Trophoblast cell (in vitro differentiated cells and primary cell): ENCODE data around the gene GPR139.

ENCODE experiments used
- DNase-seq, 2 donors: peaks; one replicate each; pipeline ENCODE4 v3.0.0-alpha.2; 2016
- H2AFZ ChIP-seq: 2 replicates; pipeline ENCODE4 v1.6.1; 2013; ENCODE audit warnings: low read length, moderate library complexity, mild to moderate bottlenecking; ENCODE audit not compliant: insufficient read depth, poor library complexity
- H2AK5ac ChIP-seq: 2 replicates; pipeline ENCODE4 v1.6.1; 2013; ENCODE audit warnings: mild to moderate bottlenecking, low read length
- H2BK120ac ChIP-seq: 2 replicates; pipeline ENCODE4 v1.6.1; 2013; ENCODE audit warnings: low read length, mild to moderate bottlenecking, moderate library complexity; ENCODE audit not compliant: insufficient read depth, poor library complexity
- H2BK12ac ChIP-seq: 2 replicates; pipeline ENCODE4 v1.6.1; 2013; ENCODE audit warnings: mild to moderate bottlenecking, low read length, moderate library complexity
- H2BK5ac ChIP-seq: 2 replicates; pipeline ENCODE4 v1.6.1; 2013; ENCODE audit warnings: low read length, low read depth, moderate library complexity, mild to moderate bottlenecking; ENCODE audit not compliant: poor library complexity
- H3K14ac ChIP-seq: 2 replicates; pipeline ENCODE4 v1.6.1; 2013; ENCODE audit warnings: mild to moderate bottlenecking, low read length
- H3K18ac ChIP-seq: 2 replicates; pipeline ENCODE4 v1.6.1; 2013; ENCODE audit warnings: mild to moderate bottlenecking, low read length
- H3K23ac ChIP-seq: 2 replicates; pipeline ENCODE4 v1.6.1; 2013; ENCODE audit warnings: low read length
- H3K27ac ChIP-seq: 2 replicates; pipeline ENCODE4 v1.5.1; 2013; ENCODE audit warnings: low read depth, mild to moderate bottlenecking, inconsistent platforms, low read length, moderate library complexity
- H3K27me3 ChIP-seq: 2 replicates; pipeline ENCODE4 v1.6.1; 2013; ENCODE audit warnings: inconsistent platforms, mild to moderate bottlenecking, low read length, moderate library complexity; ENCODE audit not compliant: insufficient read depth
- H3K36me3 ChIP-seq, 2 experiments: 1 replicate in 1 of 2; 2 replicates in 1 of 2; pipeline ENCODE4 v1.6.1; 2013; ENCODE audit warnings: low read length in 2 of 2, mild to moderate bottlenecking in 2 of 2, moderate library complexity in 1 of 2; ENCODE audit not compliant: insufficient read depth in 2 of 2, control insufficient read depth in 1 of 2
- H3K4ac ChIP-seq: 2 replicates; pipeline ENCODE4 v1.6.1; 2013; ENCODE audit warnings: low read depth, mild to moderate bottlenecking, low read length, moderate library complexity
- H3K4me1 ChIP-seq, 2 experiments: 1 replicate in 1 of 2; 2 replicates in 1 of 2; pipeline ENCODE4 v1.6.1; 2013; ENCODE audit warnings: low read length in 2 of 2, mild to moderate bottlenecking in 2 of 2, moderate library complexity in 1 of 2; ENCODE audit not compliant: insufficient read depth in 2 of 2, control insufficient read depth in 1 of 2
- H3K4me2 ChIP-seq: 2 replicates; pipeline ENCODE4 v1.6.1; 2013; ENCODE audit warnings: inconsistent platforms, mild to moderate bottlenecking, low read length, moderate library complexity
- H3K4me3 ChIP-seq: 2 replicates; pipeline ENCODE4 v1.5.1; 2013; ENCODE audit warnings: mild to moderate bottlenecking, low read depth, low read length, inconsistent platforms
- H3K79me1 ChIP-seq: one replicate; pipeline ENCODE4 v1.6.1; 2013; ENCODE audit warnings: low read length
- H3K79me2 ChIP-seq: 2 replicates; pipeline ENCODE4 v1.6.1; 2013; ENCODE audit warnings: low read length, mild to moderate bottlenecking; ENCODE audit not compliant: control insufficient read depth, insufficient read depth, poor library complexity
- H3K9ac ChIP-seq: 2 replicates; pipeline ENCODE4 v1.6.1; 2013; ENCODE audit warnings: mild to moderate bottlenecking, low read length
- H3K9me3 ChIP-seq: 2 replicates; pipeline ENCODE4 v1.6.1; 2013; ENCODE audit warnings: low read depth, mild to moderate bottlenecking, control low read depth, inconsistent platforms, low read length; ENCODE audit not compliant: insufficient read depth
- H4K12ac ChIP-seq: 2 replicates; pipeline ENCODE4 v1.6.1; 2013; ENCODE audit warnings: low read depth, mild to moderate bottlenecking, low read length, moderate library complexity
- H4K8ac ChIP-seq: 2 replicates; pipeline ENCODE4 v1.6.1; 2013; ENCODE audit warnings: low read depth, mild to moderate bottlenecking, low read length, moderate library complexity
- H4K91ac ChIP-seq: one replicate; pipeline ENCODE4 v1.6.1; 2013; ENCODE audit warnings: low read depth, mild to moderate bottlenecking, low read length, moderate library complexity
- WGBS: extraction: QIAGEN DNeasy Blood & Tissue Kit; methylation state at CpG from one replicate; pipeline ENCODE4 v1.1.7; 2013; ENCODE audit warnings: missing lambda C conversion rate; ENCODE audit not compliant: insufficient read length, insufficient coverage; ENCODE audit errors: extremely low coverage; 5-methylcytosine and 5-hydroxymethylcytosine counted together

GPR139 gene

GRCh38 chr16:20072146-20072873 lies 1.4 kb downstream of the GPR139 start:
- peaks cover 7% of the 10 kb centered on the region for H3K9me3 ChIP-seq
- no peak for DNase-seq
- no peak overlapping the region for H3K4me2 ChIP-seq
- no peak overlapping the region for H4K8ac ChIP-seq
- no peak overlapping the region for H3K4ac ChIP-seq
- no peak overlapping the region for H4K91ac ChIP-seq
- peaks cover 44% of the 10 kb centered on the region for H3K27me3 ChIP-seq
- no peak overlapping the region for H3K4me3 ChIP-seq
- H3K36me3 ChIP-seq, result no peaks in the 10 kb centered on the region
- H2BK120ac ChIP-seq, result no peak overlapping the region
- H3K18ac ChIP-seq, result no peak overlapping the region
- no peak overlapping the region for H2BK5ac ChIP-seq
- no peak overlapping the region for H2AK5ac ChIP-seq
- H3K4me1 ChIP-seq, result peaks cover 0 to 3% of the 10 kb centered on the region in 2 experiments
- H4K12ac ChIP-seq, result no peak overlapping the region
- no peaks in the 10 kb centered on the region for H3K79me2 ChIP-seq
- no peaks in the 10 kb centered on the region for H3K79me1 ChIP-seq
- H3K9ac ChIP-seq, result no peak overlapping the region
- no CpG with 5 or more reads among the region's 11 CpGs for WGBS
- H3K27ac ChIP-seq, result no peak overlapping the region
- H3K14ac ChIP-seq, result no peak overlapping the region
- no peak overlapping the region for H2AFZ ChIP-seq
- no peak overlapping the region for H3K23ac ChIP-seq
- no peak overlapping the region for H2BK12ac ChIP-seq

GRCh38 chr16:20064931-20065330 lies 8.8 kb downstream of the GPR139 start:
- no peak for DNase-seq
- Histone ChIP-seq H3K79me2 (no peaks in the 10 kb centered on the region), H4K12ac (no peak overlapping the region), H3K9ac (no peak overlapping the region), H2AFZ (no peak overlapping the region), H2AK5ac (no peak overlapping the region), H4K8ac (no peak overlapping the region), H3K14ac (no peak overlapping the region), H3K4me3 (no peak overlapping the region), H3K79me1 (no peaks in the 10 kb centered on the region), H3K18ac (no peak overlapping the region), H2BK12ac (no peak overlapping the region), H3K4me2 (no peak overlapping the region), H3K9me3 (peaks cover 2% of the 10 kb centered on the region), H3K23ac (no peak overlapping the region), H3K27me3 (no peaks in the 10 kb centered on the region), H3K27ac (no peak overlapping the region), H2BK5ac (no peak overlapping the region), H4K91ac (no peak overlapping the region), H3K36me3 (no peaks in the 10 kb centered on the region), H3K4me1 (no peaks in the 10 kb centered on the region), H2BK120ac (no peak overlapping the region), H3K4ac (no peak overlapping the region)
- no CpG with 5 or more reads among the region's 2 CpGs for WGBS

- no peak overlapping the region for H3K18ac ChIP-seq
- H3K79me1 ChIP-seq, result no peaks in the 10 kb centered on the region
- peaks cover 3% of the 10 kb centered on the region for H3K9me3 ChIP-seq
- H3K4me1 ChIP-seq, result no peaks in the 10 kb centered on the region
- no peak overlapping the region for H3K4ac ChIP-seq
- no peak overlapping the region for H2BK5ac ChIP-seq
- no peak overlapping the region for H2AK5ac ChIP-seq
- H3K4me3 ChIP-seq, result no peak overlapping the region
- H3K23ac ChIP-seq, result no peak overlapping the region
- no peaks in the 10 kb centered on the region for H3K79me2 ChIP-seq
- H2BK12ac ChIP-seq, result no peak overlapping the region
- H3K9ac ChIP-seq, result no peak overlapping the region
- no peaks in the 10 kb centered on the region for H3K36me3 ChIP-seq
- DNase-seq, result no peak
- H3K27me3 ChIP-seq, result no peaks in the 10 kb centered on the region
- no peak overlapping the region for H2AFZ ChIP-seq
- H4K8ac ChIP-seq, result no peak overlapping the region
- H4K91ac ChIP-seq, result no peak overlapping the region
- WGBS, result no CpG with 5 or more reads among the region's 4 CpGs
- H3K27ac ChIP-seq, result no peak overlapping the region
- H2BK120ac ChIP-seq, result no peak overlapping the region
- H3K14ac ChIP-seq, result no peak overlapping the region
- no peak overlapping the region for H3K4me2 ChIP-seq
- H4K12ac ChIP-seq, result no peak overlapping the region
These were observed 9.2 kb downstream of the GPR139 start for GRCh38 chr16:20064520-20064919.

GRCh38 chr16:20061132-20061531 lies 12.6 kb downstream of the GPR139 start:
- no peak overlapping the region for H3K18ac ChIP-seq
- no peak overlapping the region for H4K12ac ChIP-seq
- H3K27me3 ChIP-seq, result no peaks in the 10 kb centered on the region
- no peak overlapping the region for H2AFZ ChIP-seq
- no peak for DNase-seq
- H3K4ac ChIP-seq, result no peak overlapping the region
- H4K8ac ChIP-seq, result no peak overlapping the region
- no peak overlapping the region for H3K9ac ChIP-seq
- no peak overlapping the region for H3K27ac ChIP-seq
- H3K23ac ChIP-seq, result peak overlapping the region; percentile 51
- no peak overlapping the region for H3K4me2 ChIP-seq
- H4K91ac ChIP-seq, result no peak overlapping the region
- H2BK12ac ChIP-seq, result no peak overlapping the region
- 100% methylated on average over 1 of the region's 3 CpGs for WGBS
- H3K4me3 ChIP-seq, result no peak overlapping the region
- H3K9me3 ChIP-seq, result peaks cover 3% of the 10 kb centered on the region
- H3K14ac ChIP-seq, result no peak overlapping the region
- no peaks in the 10 kb centered on the region for H3K36me3 ChIP-seq
- H2BK5ac ChIP-seq, result no peak overlapping the region
- H3K4me1 ChIP-seq, result no peaks in the 10 kb centered on the region
- H2AK5ac ChIP-seq, result no peak overlapping the region
- no peaks in the 10 kb centered on the region for H3K79me2 ChIP-seq
- no peak overlapping the region for H2BK120ac ChIP-seq
- no peaks in the 10 kb centered on the region for H3K79me1 ChIP-seq
